ENCODE data around the gene TSPAN5.
"Not testable (repeated sequence)": the region's sequence is repeated elsewhere in the genome, so short reads cannot be mapped to it uniquely, and the experiment has no call there.

Gene TSPAN5

GRCh38 chr4:98540803-98541202 is 117.6 kb downstream of the TSPAN5 start:
- DNase-seq: no peak

GRCh38 chr4:98539741-98540140 is 118.7 kb downstream of the TSPAN5 start:
- DNase-seq: no peak

GRCh38 chr4:98539299-98539698 is 119.1 kb downstream of the TSPAN5 start:
- no peak for DNase-seq

- DNase-seq: no peak
Observed at GRCh38 chr4:98536631-98537030, 121.8 kb downstream of the TSPAN5 start.

GRCh38 chr4:98534146-98534545 is 124.3 kb downstream of the TSPAN5 start:
- DNase-seq: not testable (repeated sequence)

DNA sequence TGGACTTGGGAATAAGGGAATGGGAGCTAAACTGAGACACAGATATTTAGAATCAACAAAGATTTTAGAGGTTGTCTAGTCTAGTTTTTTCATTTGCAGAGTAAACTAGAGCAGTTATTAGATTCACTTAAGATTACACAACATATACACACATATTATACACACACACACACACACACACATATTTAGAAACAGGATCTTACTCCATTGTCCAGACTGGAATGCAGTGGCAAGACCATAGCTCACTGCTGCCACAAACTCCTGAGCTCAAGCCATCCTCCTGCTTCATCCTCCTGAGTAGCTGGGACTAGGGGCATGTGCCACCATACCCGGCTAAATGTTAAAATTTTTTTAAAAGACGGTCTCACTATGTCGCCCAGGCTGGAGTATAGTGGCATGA is 127.8 kb downstream of the TSPAN5 start:
- no peak for DNase-seq

DNA sequence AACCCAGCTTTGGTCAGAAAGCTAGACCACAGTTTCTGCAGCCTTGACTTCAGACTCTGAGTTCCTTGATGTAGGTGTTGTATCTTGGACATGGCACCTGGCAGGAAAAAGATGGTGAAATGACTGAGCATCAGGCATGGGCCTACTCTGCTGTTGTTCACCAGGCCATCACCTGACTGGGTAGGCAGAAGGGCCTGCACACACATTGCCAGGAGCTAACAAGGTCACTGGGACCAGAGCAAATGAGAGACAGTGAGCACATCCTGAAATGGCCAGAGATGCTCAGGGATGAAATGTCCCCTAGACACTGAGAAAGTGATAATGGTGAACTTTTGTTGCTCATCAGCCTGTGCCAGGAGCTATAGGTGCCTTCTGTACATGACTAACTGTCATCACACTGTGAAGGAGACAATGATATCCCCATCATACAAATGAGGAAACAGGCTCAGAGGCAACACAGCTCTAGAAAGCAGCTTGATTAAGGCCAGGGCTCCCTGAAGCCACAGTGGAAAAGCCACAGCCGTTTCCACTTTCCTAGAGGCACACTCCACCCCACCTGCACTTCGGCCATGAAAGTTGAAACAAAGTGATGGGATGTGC is 128.3 kb downstream of the TSPAN5 start:
- DNase-seq: no peak

GRCh38 chr4:98528882-98529281 is 129.5 kb downstream of the TSPAN5 start:
- no peak for DNase-seq

DNA sequence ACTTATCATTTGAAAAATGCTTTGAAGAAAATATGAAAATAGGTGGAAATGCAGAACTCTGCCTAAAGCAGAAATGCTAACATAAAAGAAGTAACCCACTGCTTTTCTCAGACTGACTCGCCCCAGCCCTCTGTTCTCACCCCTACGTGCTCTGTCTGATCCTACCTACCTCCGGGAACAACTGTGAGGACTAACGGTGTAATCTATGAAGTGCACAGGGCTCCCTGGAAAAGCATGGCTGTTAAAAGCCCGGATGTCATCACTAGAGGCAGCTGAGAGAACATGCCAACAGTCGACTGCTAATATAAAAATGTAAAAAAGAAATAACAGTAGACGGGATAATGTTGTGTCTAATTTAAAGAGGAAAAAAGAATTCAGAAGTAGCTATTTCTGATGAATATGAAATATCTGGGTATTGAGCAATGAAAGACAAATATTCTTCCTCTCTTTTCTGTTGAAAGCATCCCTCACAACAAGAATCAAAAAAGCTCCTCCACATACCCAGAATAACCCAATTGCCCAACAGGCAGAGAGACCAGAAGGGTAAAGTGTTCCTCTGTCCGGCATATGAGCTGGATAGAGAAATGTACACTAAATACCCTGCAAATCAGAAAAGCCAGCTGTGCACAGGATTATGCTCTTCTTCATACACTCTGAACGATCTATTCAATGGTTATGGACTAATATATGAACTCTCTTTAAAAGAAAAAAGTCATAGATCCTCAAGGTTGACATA is 130.7 kb downstream of the TSPAN5 start:
- no peak for DNase-seq

- DNase-seq: no peak
Observed at GRCh38 chr4:98524230-98524629, 134.2 kb downstream of the TSPAN5 start.

DNA sequence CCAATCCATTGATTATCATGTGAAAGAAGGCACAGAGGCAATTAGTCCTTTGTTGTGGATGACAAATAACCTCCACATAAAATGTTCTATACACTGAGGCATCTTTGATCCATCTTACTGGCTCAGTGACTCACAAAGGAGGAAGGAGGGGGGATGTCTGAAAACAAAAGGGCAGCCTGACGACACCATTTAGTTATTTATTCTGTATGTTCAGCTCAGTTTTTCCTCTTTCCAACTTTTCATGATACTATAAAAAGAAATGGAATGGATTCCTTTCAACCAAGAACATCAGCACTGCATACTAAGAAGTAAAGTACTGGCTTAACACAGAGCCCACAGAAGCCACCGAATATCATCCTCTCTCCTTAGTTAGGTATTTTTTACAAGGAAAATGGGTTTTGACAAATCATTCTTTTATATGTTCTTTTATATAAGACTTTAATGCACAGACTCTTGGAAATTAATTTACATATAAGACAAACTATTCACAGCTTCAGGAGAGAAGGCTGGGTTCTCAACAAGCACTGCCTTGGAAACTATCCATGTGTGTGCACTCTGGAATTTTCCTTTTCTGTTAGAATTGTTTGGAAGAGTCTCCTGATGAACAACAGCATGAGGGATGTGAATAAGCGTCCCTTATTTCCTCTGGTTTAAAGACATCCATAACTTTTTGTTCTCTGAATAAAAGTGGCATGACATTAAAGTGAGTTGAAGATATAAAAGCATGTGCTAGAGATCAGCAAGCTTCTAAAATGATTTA is 135.6 kb downstream of the TSPAN5 start:
- no peak for DNase-seq

DNA sequence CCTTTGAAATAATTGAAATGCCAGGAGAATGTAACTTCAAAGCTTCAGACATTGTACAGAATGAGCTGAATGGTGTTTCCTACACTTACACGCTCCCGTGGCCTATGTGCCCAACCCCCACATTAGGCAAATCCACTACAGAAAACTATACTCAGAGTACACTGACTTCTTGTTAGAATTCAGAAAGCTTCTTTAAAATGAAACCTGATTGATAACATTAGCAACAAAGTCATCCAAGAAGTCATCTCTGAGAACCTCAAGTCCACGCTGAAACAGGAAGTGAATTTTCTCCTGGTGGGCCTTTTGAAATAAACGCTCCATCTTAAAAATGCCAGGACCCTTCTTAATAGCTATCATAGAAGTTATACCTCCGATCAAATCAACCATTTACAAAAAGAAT is 136.3 kb downstream of the TSPAN5 start:
- no peak for DNase-seq

- no peak for DNase-seq
Observed at GRCh38 chr4:98521486-98521885, 136.9 kb downstream of the TSPAN5 start.

DNA sequence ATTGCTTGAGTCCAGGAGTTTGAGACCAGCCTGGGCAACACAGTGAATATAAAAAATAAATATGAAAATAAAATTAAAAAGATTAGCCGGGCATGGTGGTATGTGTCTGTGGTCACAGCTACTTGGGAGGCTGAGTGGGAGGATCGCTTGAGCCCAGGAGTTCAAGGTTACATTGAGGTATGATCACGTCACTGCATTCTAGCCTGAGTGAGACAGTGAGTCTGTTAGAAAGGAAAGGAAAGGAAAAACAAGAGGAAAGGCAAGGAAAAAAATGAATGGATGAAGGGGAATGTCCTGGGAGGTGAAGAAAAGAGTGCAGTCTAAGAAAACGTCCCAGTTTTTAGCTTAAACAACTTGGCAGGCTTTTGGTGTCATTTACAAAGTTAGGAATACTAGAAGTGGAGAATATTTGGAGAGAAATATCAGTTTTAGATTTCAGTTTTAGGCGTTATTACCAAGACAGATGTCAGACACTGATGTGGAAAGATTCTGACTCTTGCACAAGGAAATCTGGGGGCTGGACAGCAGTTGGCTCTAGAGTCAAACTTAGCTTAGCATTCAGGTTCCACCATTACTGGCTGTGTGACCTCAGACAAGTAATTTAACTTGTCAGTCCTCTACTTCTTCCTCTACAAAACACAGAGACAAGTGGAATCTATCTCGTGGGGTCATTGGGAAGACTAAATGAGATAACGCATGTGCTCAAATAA is 139.0 kb downstream of the TSPAN5 start:
- DNase-seq: no peak

GRCh38 chr4:98518559-98519267 is 139.7 kb downstream of the TSPAN5 start:
- DNase-seq: no peak

DNA sequence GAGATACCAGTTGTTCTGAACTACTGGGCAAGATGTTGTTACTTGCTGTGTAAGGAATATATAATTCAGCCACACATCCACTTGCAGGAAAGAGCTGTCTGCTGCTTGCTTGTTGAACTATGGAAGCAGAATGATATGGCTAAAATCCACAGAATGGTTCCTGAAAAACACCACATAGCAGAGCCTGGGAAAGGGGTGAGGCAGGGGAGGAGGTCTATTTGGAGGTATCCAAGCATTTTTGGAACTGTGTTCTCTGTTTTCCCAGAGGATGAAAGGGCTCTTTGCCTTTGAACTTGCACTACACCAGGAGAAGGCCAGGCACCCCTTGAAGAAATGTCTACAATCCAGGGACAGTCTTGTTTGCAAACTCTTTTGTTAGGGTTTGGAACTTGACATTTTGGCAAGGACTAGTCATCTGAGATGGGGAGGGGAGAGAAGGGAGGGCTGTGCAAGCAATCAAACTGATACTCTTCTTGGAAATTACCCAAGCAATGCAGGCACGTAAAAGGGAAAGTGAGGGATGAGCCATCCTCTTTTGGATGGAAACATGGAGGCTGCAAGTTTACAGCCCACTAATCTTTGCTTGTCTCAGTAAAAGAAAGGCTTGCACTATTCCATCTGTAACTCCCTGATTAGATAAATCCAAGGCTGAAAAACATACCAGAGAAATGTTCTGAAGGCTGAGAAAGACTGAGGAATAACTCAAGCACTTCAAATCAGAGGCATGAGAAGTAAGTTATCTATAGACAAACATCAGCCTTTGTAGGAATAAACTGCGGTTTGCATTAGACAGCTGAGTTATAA is 141.0 kb downstream of the TSPAN5 start:
- no peak for DNase-seq

- no peak for DNase-seq
Observed at GRCh38 chr4:98516441-98517217, 141.8 kb downstream of the TSPAN5 start.

- no peak for DNase-seq
Observed at GRCh38 chr4:98516042-98516440, 142.4 kb downstream of the TSPAN5 start.

DNA sequence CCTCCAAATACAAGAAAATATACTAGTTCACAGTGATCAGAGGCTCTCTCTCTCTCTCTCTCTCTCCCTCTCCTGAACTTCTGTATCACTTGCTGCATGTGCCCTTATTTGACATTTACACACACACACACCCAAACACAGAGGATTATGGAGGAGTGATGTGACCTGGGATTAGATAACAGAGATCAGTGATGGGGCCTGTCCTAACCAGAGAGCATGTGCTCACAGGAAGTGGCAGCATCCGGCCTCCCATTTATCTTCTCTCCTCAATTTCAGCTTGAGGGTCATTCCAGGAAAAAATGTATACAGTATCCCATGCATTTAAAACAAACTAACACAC is 143.0 kb downstream of the TSPAN5 start:
- DNase-seq: no peak

DNA sequence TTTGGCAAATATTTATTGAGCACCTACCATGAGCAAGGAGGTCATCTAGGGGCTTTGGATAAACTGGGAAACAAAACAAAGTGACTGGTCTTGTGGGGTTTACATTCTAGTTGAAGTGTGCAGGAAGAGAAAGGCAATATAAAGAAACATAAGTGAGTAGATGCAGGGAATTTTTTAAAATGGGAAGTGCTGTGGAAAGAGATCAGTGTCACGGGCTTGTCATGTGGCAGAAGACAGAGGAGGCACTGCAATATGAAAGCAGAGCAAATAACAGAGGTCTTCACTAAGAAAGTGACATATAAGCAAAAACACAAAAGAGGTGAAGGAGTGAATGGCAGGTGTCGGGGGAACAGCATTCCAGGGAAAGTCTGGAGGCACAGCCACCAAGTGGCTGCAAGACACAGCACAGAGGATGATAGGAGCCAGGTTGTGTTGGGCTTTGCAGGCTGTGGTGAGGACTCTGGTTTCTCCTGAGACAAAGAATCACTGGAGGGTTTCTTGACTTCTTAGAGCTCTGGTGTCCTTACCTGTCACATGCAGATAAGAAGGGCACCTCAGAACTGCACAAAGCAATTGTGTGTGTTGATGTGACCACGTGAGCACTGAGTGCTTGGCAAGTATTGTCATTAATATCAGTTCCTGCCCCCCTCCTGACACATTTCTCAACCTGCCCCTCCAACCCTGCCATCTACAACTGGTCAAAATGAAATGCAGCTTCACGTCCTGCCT is 143.5 kb downstream of the TSPAN5 start:
- no peak for DNase-seq

DNA sequence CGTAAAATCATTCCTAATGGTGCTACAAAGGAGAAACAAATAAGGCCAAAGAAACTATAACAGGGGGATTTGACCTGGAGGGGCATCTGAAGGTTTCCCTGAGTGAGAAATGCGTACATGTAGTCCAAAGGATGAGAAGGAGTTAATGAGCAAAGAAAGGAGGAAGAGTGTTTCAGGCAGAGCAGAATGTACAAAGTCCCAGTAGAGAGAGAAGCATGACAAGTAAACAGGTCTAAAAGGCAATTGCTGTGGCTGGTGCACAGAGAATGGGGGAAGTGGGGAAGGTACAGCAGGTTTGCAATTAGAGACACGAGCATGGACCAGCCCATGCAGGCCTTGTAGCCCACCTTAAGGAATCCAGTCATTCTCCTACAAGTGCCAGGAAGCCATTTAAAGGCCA is 145.5 kb downstream of the TSPAN5 start:
- DNase-seq: no peak

Measured in NCI-H1694 treated with DMSO at 0.1 percent for 48 hours (cell line).